GM18951 (cell line): ENCODE data around the gene VASN.
"Not testable (repeated sequence)": the region's sequence is repeated elsewhere in the genome, so short reads cannot be mapped to it uniquely, and the experiment has no call there.

Experiments used
- POLR2A ChIP-seq: IDR thresholded peaks from 4 replicates; pipeline ENCODE4 v1.6.1; 2011; ENCODE audit warnings: mild to moderate bottlenecking; ENCODE audit not compliant: insufficient read length, insufficient read depth; ENCODE audit errors: extremely low read depth
- in situ Hi-C: fragments of 300-500 bp; cut with MboI; formaldehyde crosslinking; loops from one replicate; pipeline ENCODE4 v1.12.0; 2022; ENCODE audit warnings: low sequenced_read_pairs, mixed read lengths, inconsistent platforms; ENCODE audit not compliant: unreplicated experiment

The VASN gene

GRCh38 chr16:4340443-4340842 is 31.2 kb upstream of the VASN start:
- in situ Hi-C loops: no loop called here
- TF ChIP-seq POLR2A: no peak

GRCh38 chr16:4341250-4341649 is 30.4 kb upstream of the VASN start:
- in situ Hi-C loops: no loop called here
- no peak for TF ChIP-seq POLR2A

GRCh38 chr16:4342866-4343744 is 28.5 kb upstream of the VASN start:
- in situ Hi-C loops: no loop called here
- TF ChIP-seq POLR2A: no peak

- in situ Hi-C loops: not testable (repeated sequence)
These were observed 27.2 kb upstream of the VASN start for GRCh38 chr16:4344300-4344982.

- in situ Hi-C loops: no loop called here
- no peak for TF ChIP-seq POLR2A
These were observed 26.4 kb upstream of the VASN start for GRCh38 chr16:4344983-4345835.

- TF ChIP-seq POLR2A: no peak
- in situ Hi-C loops: no loop called here
These were observed 25.5 kb upstream of the VASN start for GRCh38 chr16:4345836-4346781.

GRCh38 chr16:4347010-4347409 is 24.6 kb upstream of the VASN start:
- no peak for TF ChIP-seq POLR2A
- in situ Hi-C loops: no loop called here

- no peak for TF ChIP-seq POLR2A
- in situ Hi-C loops: no loop called here
These were observed 23.7 kb upstream of the VASN start for GRCh38 chr16:4347765-4348509.

- no peak for TF ChIP-seq POLR2A
- in situ Hi-C loops: no loop called here
These were observed 22.3 kb upstream of the VASN start for GRCh38 chr16:4349332-4349731.

- no peak for TF ChIP-seq POLR2A
- in situ Hi-C loops: no loop called here
These were observed 21.3 kb upstream of the VASN start for GRCh38 chr16:4350365-4350786.

- in situ Hi-C loops: no loop called here
These were observed 20.6 kb upstream of the VASN start, which contains the start of gene PAM16 for GRCh38 chr16:4350787-4351659. Gene PAM16 (minus strand): TSS chr16:4351321. CDS start chr16:4351234, 87 bp downstream.

More at GRCh38 chr16:4350787-4351659, 20.6 kb upstream of the VASN start, which contains the start of gene PAM16:
- TF ChIP-seq POLR2A: peak; percentile 91
